Heart left ventricle (tissue), 16 donors: ENCODE measurements around the gene BRD1. TPM values are rescaled to one million over a fixed set of nuclear protein-coding genes. Genes with fewer than 3 reads are reported as not detected.

ENCODE experiments used
- ATAC-seq, 4 donors: fragments of 200-7000 bp; cut with Tn5 transposase; one replicate each; pipeline ENCODE4 v1.9.1; 2020 to 2022; ENCODE audit warnings: moderate library complexity in 4 of 4, mild to moderate bottlenecking in 3 of 4, moderate number of reproducible peaks in 1 of 4
- DNase-seq, 5 donors: peaks; one replicate each; pipeline ENCODE4 v3.0.0-alpha.2; 2020
- H3K27ac ChIP-seq, 12 donors: fragments of 200-600 bp; sonication (generic) in 4 of 12; one replicate each; pipeline versions ENCODE4 v1.5.0 to v1.8.0; 2016 to 2022; ENCODE audit warnings: mild to moderate bottlenecking in 2 of 12
- H3K27me3 ChIP-seq, 9 donors: fragments of 200-600 bp; sonication (generic) in 2 of 9; one replicate each; pipeline versions ENCODE4 v1.5.1 to v1.8.0; 2016 to 2022; ENCODE audit warnings: mild to moderate bottlenecking in 3 of 9
- H3K36me3 ChIP-seq, 9 donors: fragments of 200-600 bp; sonication (generic) in 2 of 9; one replicate each; pipeline versions ENCODE4 v1.5.0 to v1.8.0; 2018 to 2022; ENCODE audit warnings: mild to moderate bottlenecking in 2 of 9
- H3K4me1 ChIP-seq, 12 donors: fragments of 200-600 bp; sonication (generic) in 4 of 12; one replicate each; pipeline versions ENCODE4 v1.5.0 to v1.8.0; 2016 to 2022; ENCODE audit warnings: mild to moderate bottlenecking in 3 of 12
- H3K4me3 ChIP-seq, 12 donors: fragments of 200-600 bp; sonication (generic) in 4 of 12; one replicate each; pipeline versions ENCODE4 v1.5.0 to v1.8.0; 2017 to 2022; ENCODE audit warnings: mild to moderate bottlenecking in 9 of 12, moderate library complexity in 4 of 12
- H3K9me3 ChIP-seq, 12 donors: fragments of 200-600 bp; sonication (generic) in 4 of 12; one replicate each; pipeline versions ENCODE4 v1.5.0 to v1.8.0; 2016 to 2022; ENCODE audit warnings: mild to moderate bottlenecking in 1 of 12
- CTCF ChIP-seq, 12 donors: fragments of 200-600 bp; sonication (generic) in 4 of 12; IDR thresholded peaks; one replicate each; pipeline versions ENCODE4 v1.5.0 to v1.8.0; 2018 to 2022; ENCODE audit warnings: antibody characterized with exemption in 12 of 12, mild to moderate bottlenecking in 5 of 12
- POLR2A ChIP-seq, 2 donors: fragments of 450-650 bp; IDR thresholded peaks; one replicate each; pipeline ENCODE4 v1.6.1; 2017; ENCODE audit warnings: antibody characterized with exemption in 2 of 2, mild to moderate bottlenecking in 2 of 2, moderate library complexity in 2 of 2
- WGBS, 4 donors: extraction: QIAGEN DNeasy Blood & Tissue Kit in 2 of 4; methylation state at CpG; one replicate each; pipeline versions ENCODE4 v1.1.5 to v1.1.7; 2013 to 2018; 5-methylcytosine and 5-hydroxymethylcytosine counted together
- intact Hi-C, 10 donors: fragments of 100-400 bp; cut with DNase I; formaldehyde crosslinking; loops; one replicate each; pipeline versions ENCODE4 v1.11.1 to v1.14.2; 2022
- polyA plus RNA-seq, 2 donors: library from polyadenylated mRNA; stranded (reverse); fragments of 200-250 nt; gene quantifications; one replicate each; pipeline ENCODE4 v1.2.3, GENCODE V29; 2013
- total RNA-seq, 9 donors: library from RNA; depleted of rRNA in 2 of 9; stranded (reverse); fragments of >200 nt in 2 of 9; fragmentation: NEBNext Ultra II Directional in 3 of 9; extraction: Animal tissue kit (Norgen Biotek cat#: 25700) in 3 of 9; gene quantifications; one replicate each; pipeline versions ENCODE4 v1.1.0 to v1.2.4, GENCODE V29; 2016 to 2023
- donor health status: ischemic (EF 13 %, LVEDD 7.1; RV severe dilation, severe dysfunction).
- donor health status: healthy with polysubstance abuse.
- donor health status: DM: no; HTN: yes; CAD: no.
- donor health status: DM: no; HTN: no; CAD: no.
- donor health status: ischemic (EF 25% LVEDD 6.9; RV normal size, moderate dysfunction).
- donor health status: ischemic (EF 25% LVEDD 5.7; RV mildly dilated, moderate dysfunction).
- donor health status: healthy.
- donor health status: DM: yes; HTN: yes; CAD: no.
- donor health status: ischemic (EF 35%, LVEDD 5.7; RV mildly dilated, moderate dysfunction).
- donor health status: nonischemic (EF 11% LVEDD 7.7; RV severe dilation, severe dysfunction).
- donor health status: DM: yes; HTN: yes; CAD: no.
- donor health status: PGD.
- donor health status: ischemic (EF 29% LVEDD 5.4; RV normal size, mild dysfunction).
- donor health status: nonischemic (EF 23%, LVEDD 6.1; RV moderate dilation, normal function).

The BRD1 gene
- total and polyA plus RNA-seq, 11 donors: 12.0 to 27.0 (median 17.2) TPM

- peak; percentile 55 to 96 (median 93) for ATAC-seq
- Histone ChIP-seq H3K27ac (no peak overlapping the region), H3K27me3 (peaks cover 6 to 67% (median 30%) of the 10 kb centered on the region in 9 donors)
Observed at GRCh38 chr22:49724893-49725489, 102.7 kb downstream of the BRD1 start.

GRCh38 chr22:49724030-49724892 lies 103.4 kb downstream of the BRD1 start:
- intact Hi-C loops: loop anchor here in 4 of 10 donors (2.0 to 10.0 kb wide), 5 partner anchors 67 to 1149 kb away; no protein-coding TSS in a partner anchor
- TF ChIP-seq CTCF (IDR thresholded peaks at IDR 0.05) (no peak), POLR2A (IDR thresholded peaks at IDR 0.05) (no peak)
- no peak overlapping the region for H3K27ac ChIP-seq
- no peaks in the 10 kb centered on the region for H3K36me3 ChIP-seq
- H3K9me3 ChIP-seq: no peaks in the 10 kb centered on the region
- DNase-seq (no peak), ATAC-seq (peak in 2 of 4 donors; percentile 10 to 61)
- H3K27me3 ChIP-seq: peaks cover 6 to 60% (median 27%) of the 10 kb centered on the region in 9 donors
- peak overlapping the region; percentile 2 to 56 (median 44) for H3K4me3 ChIP-seq
- 40 to 54% (median 43%) methylated on average over 39 to 54 of the region's 54 CpGs for WGBS, 4 donors
- peaks cover 0 to 14% (median 4%) of the 10 kb centered on the region in 12 donors for H3K4me1 ChIP-seq

More at GRCh38 chr22:49724893-49725489, 102.7 kb downstream of the BRD1 start:
- 5 to 18% (median 14%) methylated on average over 21 to 41 of the region's 41 CpGs for WGBS, 4 donors
- Histone ChIP-seq H3K9me3 (no peaks in the 10 kb centered on the region), H3K4me3 (peak overlapping the region; percentile 2 to 56 (median 44)), H3K4me1 (peaks cover 0 to 14% (median 4%) of the 10 kb centered on the region in 12 donors), H3K36me3 (no peaks in the 10 kb centered on the region)
- peak; percentile 56 to 78 (median 63) for DNase-seq
- intact Hi-C loops: loop anchor here in 4 of 10 donors (2.0 to 10.0 kb wide), 5 partner anchors 68 to 1150 kb away; no protein-coding TSS in a partner anchor
- TF ChIP-seq POLR2A (IDR thresholded peaks at IDR 0.05) (no peak), CTCF (IDR thresholded peaks at IDR 0.05) (peak; percentile 59 to 83 (median 72))

DNA sequence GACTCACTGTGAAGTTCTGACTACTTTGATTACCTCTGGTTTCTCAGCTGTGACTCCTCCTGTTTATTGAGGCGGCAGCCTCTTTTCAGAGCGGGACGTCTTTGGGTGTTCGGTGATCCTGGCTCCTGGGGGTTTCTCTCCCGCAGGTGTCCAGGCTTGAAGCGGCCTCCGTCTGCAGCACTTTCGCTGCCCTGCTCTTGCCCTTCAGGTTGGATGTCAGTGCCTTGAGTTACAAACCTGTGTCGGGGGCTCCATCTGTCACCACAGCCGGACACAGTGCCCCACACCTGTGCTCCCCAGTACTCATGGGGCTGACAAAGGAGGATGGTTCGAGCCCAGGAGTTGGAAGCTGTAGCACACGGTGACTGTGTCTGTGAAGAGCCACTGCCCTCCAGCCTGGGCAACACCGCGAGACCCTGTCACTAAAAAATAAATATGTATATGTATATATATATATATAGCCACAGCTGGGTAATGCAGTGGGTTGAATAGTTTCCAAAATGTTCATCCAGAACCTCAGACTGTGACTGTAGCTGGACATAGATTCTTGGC lies 104.1 kb downstream of the BRD1 start:
- intact Hi-C loops: loop anchor here in 4 of 10 donors (2.0 to 10.0 kb wide), 5 partner anchors 67 to 1149 kb away; no protein-coding TSS in a partner anchor
- Histone ChIP-seq H3K27me3 (peaks cover 6 to 53% (median 27%) of the 10 kb centered on the region in 9 donors), H3K4me1 (peaks cover 0 to 14% (median 4%) of the 10 kb centered on the region in 12 donors), H3K36me3 (no peaks in the 10 kb centered on the region), H3K9me3 (no peaks in the 10 kb centered on the region), H3K4me3 (no peak overlapping the region), H3K27ac (no peak overlapping the region)
- TF ChIP-seq CTCF (IDR thresholded peaks at IDR 0.05): no peak
- no peak for TF ChIP-seq POLR2A (IDR thresholded peaks at IDR 0.05)
- WGBS, 4 donors: 82 to 90% (median 87%) methylated on average over 12 to 14 of the region's 14 CpGs
- ATAC-seq: no peak
- DNase-seq: no peak

Other genes with a start within 250 kb of the BRD1 start
- gene ZBED4, start 26.0 kb upstream of the BRD1 start, total RNA-seq: 1 to 10 TPM; 2.9 to 8.6 (median 4.9) TPM
- gene ZBED4, start 26.0 kb upstream of the BRD1 start, polyA plus RNA-seq: 1 to 10 TPM; 2.2 to 7.8 TPM
- gene ALG12, start 90.6 kb upstream of the BRD1 start, total RNA-seq: 10 to 100 TPM in 8 of 9 donors, 1 to 10 TPM in 1; 9.8 to 26.8 (median 15.2) TPM
- 10 to 100 TPM in 1 of 2 donors, 1 to 10 TPM in 1; 9.1 to 12.4 TPM for gene ALG12, start 90.6 kb upstream of the BRD1 start, polyA plus RNA-seq
- gene CRELD2, start 90.8 kb upstream of the BRD1 start, total RNA-seq: 10 to 100 TPM; 16.7 to 36.2 (median 21.6) TPM
- gene CRELD2, start 90.8 kb upstream of the BRD1 start, polyA plus RNA-seq: 10 to 100 TPM; 15.0 to 70.3 TPM
- gene PIM3, start 132.9 kb upstream of the BRD1 start, total RNA-seq: 100 to 1,000 TPM in 1 of 9 donors, 10 to 100 TPM in 8; 37.7 to 118 (median 51.0) TPM
- 10 to 100 TPM; 45.1 to 50.2 TPM for gene PIM3, start 132.9 kb upstream of the BRD1 start, polyA plus RNA-seq
- gene IL17REL, start 184.9 kb upstream of the BRD1 start, total RNA-seq: not detected
- not detected for gene IL17REL, start 184.9 kb upstream of the BRD1 start, polyA plus RNA-seq
- gene TTLL8, start 230.4 kb upstream of the BRD1 start, total RNA-seq: not detected
- gene TTLL8, start 230.4 kb upstream of the BRD1 start, polyA plus RNA-seq: not detected